Stimulated activated effector memory CD8-positive, alpha-beta T cell treated with anti-CD3 and anti-CD28 coated beads, Interleukin-12 subunit alpha, Interleukin-12 subunit beta, amount 100 ng/mL, for 72 hours (primary cell): ENCODE measurements around the gene MOB3B.
A peak's percentile ranks its signal among the peaks of the same experiment; 100 is the strongest.
"Not testable (repeated sequence)": the region's sequence is repeated elsewhere in the genome, so short reads cannot be mapped to it uniquely, and the experiment has no call there.

Experiments used
- ATAC-seq: fragments of 150-1000 bp; cut with Tn5 transposase; 2 replicates; pipeline ENCODE4 v1.10.0; 2021
- DNase-seq, 2 donors: peaks; one replicate each; pipeline ENCODE4 v3.0.0; 2021 to 2022; ENCODE audit warnings: low spot score in 2 of 2
- H3K27ac Mint-ChIP-seq: one replicate; pipeline ENCODE4 v1.8.0; 2022; ENCODE audit warnings: mild to moderate bottlenecking, mixed read lengths
- H3K36me3 Mint-ChIP-seq: one replicate; pipeline ENCODE4 v1.8.0; 2022; ENCODE audit warnings: mild to moderate bottlenecking, mixed read lengths
- H3K4me1 Mint-ChIP-seq: one replicate; pipeline ENCODE4 v1.8.0; 2022; ENCODE audit warnings: mixed read lengths
- H3K4me3 Mint-ChIP-seq: one replicate; pipeline ENCODE4 v1.8.0; 2022; ENCODE audit warnings: mild to moderate bottlenecking, mixed read lengths
- H3K9me3 Mint-ChIP-seq: one replicate; pipeline ENCODE4 v1.8.0; 2022; ENCODE audit warnings: mixed read lengths

MOB3B gene

GRCh38 chr9:27510780-27511179 is 18.8 kb downstream of the MOB3B start:
- H3K36me3 Mint-ChIP-seq, result no peaks in the 10 kb centered on the region
- no peaks in the 10 kb centered on the region for H3K9me3 Mint-ChIP-seq
- ATAC-seq, result no peak
- no peak overlapping the region for H3K4me3 Mint-ChIP-seq
- DNase-seq, result no peak
- H3K4me1 Mint-ChIP-seq, result no peaks in the 10 kb centered on the region
- no peak overlapping the region for H3K27ac Mint-ChIP-seq

GRCh38 chr9:27506981-27507380 is 22.6 kb downstream of the MOB3B start:
- Mint-ChIP-seq H3K4me3 (no peak overlapping the region), H3K27ac (no peak overlapping the region), H3K36me3 (no peaks in the 10 kb centered on the region), H3K4me1 (peaks cover 8% of the 10 kb centered on the region), H3K9me3 (no peaks in the 10 kb centered on the region)
- ATAC-seq (no peak), DNase-seq (no peak)

GRCh38 chr9:27505744-27506161 is 23.9 kb downstream of the MOB3B start:
- no peak overlapping the region for H3K4me3 Mint-ChIP-seq
- no peaks in the 10 kb centered on the region for H3K9me3 Mint-ChIP-seq
- peaks cover 8% of the 10 kb centered on the region for H3K4me1 Mint-ChIP-seq
- peak; percentile 35 for ATAC-seq
- no peak overlapping the region for H3K27ac Mint-ChIP-seq
- no peaks in the 10 kb centered on the region for H3K36me3 Mint-ChIP-seq
- no peak for DNase-seq

- peaks cover 8% of the 10 kb centered on the region for H3K4me1 Mint-ChIP-seq
- H3K9me3 Mint-ChIP-seq, result no peaks in the 10 kb centered on the region
- H3K36me3 Mint-ChIP-seq, result no peaks in the 10 kb centered on the region
- H3K27ac Mint-ChIP-seq, result no peak overlapping the region
- peak; percentile 81 for ATAC-seq
- H3K4me3 Mint-ChIP-seq, result no peak overlapping the region
- DNase-seq, result no peak
Measured at GRCh38 chr9:27504259-27504658, 25.4 kb downstream of the MOB3B start.

- Mint-ChIP-seq H3K4me3 (no peak overlapping the region), H3K4me1 (peaks cover 8% of the 10 kb centered on the region), H3K27ac (no peak overlapping the region), H3K36me3 (no peaks in the 10 kb centered on the region), H3K9me3 (no peaks in the 10 kb centered on the region)
- DNase-seq (no peak), ATAC-seq (no peak)
Measured at GRCh38 chr9:27503623-27504022, 26.0 kb downstream of the MOB3B start.

GRCh38 chr9:27500902-27501301 is 28.7 kb downstream of the MOB3B start:
- H3K4me3 Mint-ChIP-seq, H3K27ac Mint-ChIP-seq, H3K4me1 Mint-ChIP-seq, H3K36me3 Mint-ChIP-seq, H3K9me3 Mint-ChIP-seq, ATAC-seq, DNase-seq: not testable (repeated sequence)

GRCh38 chr9:27499451-27499850 is 30.2 kb downstream of the MOB3B start:
- DNase-seq (no peak), ATAC-seq (peak; percentile 83)
- Mint-ChIP-seq H3K9me3 (no peaks in the 10 kb centered on the region), H3K27ac (no peak overlapping the region), H3K4me1 (peaks cover 7% of the 10 kb centered on the region), H3K36me3 (no peaks in the 10 kb centered on the region), H3K4me3 (no peak overlapping the region)

- Mint-ChIP-seq H3K27ac (no peak overlapping the region), H3K4me1 (no peaks in the 10 kb centered on the region), H3K9me3 (peaks cover 3% of the 10 kb centered on the region), H3K4me3 (no peak overlapping the region), H3K36me3 (no peaks in the 10 kb centered on the region)
- ATAC-seq (no peak), DNase-seq (no peak)
Measured at GRCh38 chr9:27497883-27498417, 31.7 kb downstream of the MOB3B start.

GRCh38 chr9:27496135-27496504 is 33.5 kb downstream of the MOB3B start:
- Mint-ChIP-seq H3K27ac (no peak overlapping the region), H3K4me1 (no peaks in the 10 kb centered on the region), H3K4me3 (no peak overlapping the region), H3K36me3 (no peaks in the 10 kb centered on the region), H3K9me3 (peaks cover 3% of the 10 kb centered on the region)
- no peak for ATAC-seq
- no peak for DNase-seq

- Mint-ChIP-seq H3K4me1 (no peaks in the 10 kb centered on the region), H3K9me3 (peaks cover 3% of the 10 kb centered on the region), H3K4me3 (no peak overlapping the region), H3K27ac (no peak overlapping the region), H3K36me3 (no peaks in the 10 kb centered on the region)
- no peak for ATAC-seq
- no peak for DNase-seq
Measured at GRCh38 chr9:27495480-27496134, 34.0 kb downstream of the MOB3B start.

- Mint-ChIP-seq H3K27ac (no peak overlapping the region), H3K36me3 (no peaks in the 10 kb centered on the region), H3K4me1 (no peaks in the 10 kb centered on the region), H3K9me3 (peaks cover 3% of the 10 kb centered on the region), H3K4me3 (no peak overlapping the region)
- no peak for ATAC-seq
- no peak for DNase-seq
Measured at GRCh38 chr9:27491154-27491553, 38.5 kb downstream of the MOB3B start.

GRCh38 chr9:27489087-27489876 is 40.3 kb downstream of the MOB3B start:
- ATAC-seq (peak; percentile 24), DNase-seq (no peak)
- Mint-ChIP-seq H3K4me3 (no peak overlapping the region), H3K27ac (no peak overlapping the region), H3K9me3 (peaks cover 2% of the 10 kb centered on the region), H3K4me1 (peaks cover 17% of the 10 kb centered on the region), H3K36me3 (no peaks in the 10 kb centered on the region)

GRCh38 chr9:27487927-27488326 is 41.7 kb downstream of the MOB3B start:
- Mint-ChIP-seq H3K27ac (no peak overlapping the region), H3K36me3 (no peaks in the 10 kb centered on the region), H3K9me3 (no peaks in the 10 kb centered on the region), H3K4me1 (peaks cover 17% of the 10 kb centered on the region), H3K4me3 (no peak overlapping the region)
- ATAC-seq (no peak), DNase-seq (no peak)

- Mint-ChIP-seq H3K4me1 (peaks cover 17% of the 10 kb centered on the region), H3K4me3 (no peak overlapping the region), H3K27ac (no peak overlapping the region), H3K36me3 (no peaks in the 10 kb centered on the region), H3K9me3 (no peaks in the 10 kb centered on the region)
- no peak for DNase-seq
- ATAC-seq, result no peak
Measured at GRCh38 chr9:27487128-27487640, 42.4 kb downstream of the MOB3B start.

GRCh38 chr9:27485158-27485557 is 44.5 kb downstream of the MOB3B start:
- ATAC-seq (peak; percentile 63), DNase-seq (no peak)
- Mint-ChIP-seq H3K9me3 (no peaks in the 10 kb centered on the region), H3K27ac (no peak overlapping the region), H3K36me3 (no peaks in the 10 kb centered on the region), H3K4me1 (peaks cover 17% of the 10 kb centered on the region), H3K4me3 (no peak overlapping the region)

GRCh38 chr9:27483576-27483975 is 46.0 kb downstream of the MOB3B start:
- DNase-seq (no peak), ATAC-seq (no peak)
- Mint-ChIP-seq H3K4me3 (no peak overlapping the region), H3K27ac (no peak overlapping the region), H3K4me1 (peaks cover 17% of the 10 kb centered on the region), H3K9me3 (peaks cover under 1% of the 10 kb centered on the region), H3K36me3 (no peaks in the 10 kb centered on the region)
